Ishikawa (cell line): Measurements from ENCODE around the gene GADD45B.

ENCODE experiments used
- CEBPB ChIP-seq: IDR thresholded peaks from 2 replicates; pipeline ENCODE4 v1.6.1; 2012
- CREB1 ChIP-seq: IDR thresholded peaks from 2 replicates; pipeline ENCODE4 v1.6.1; 2012; ENCODE audit warnings: low read depth
- EGR1 ChIP-seq: IDR thresholded peaks from 2 replicates; pipeline ENCODE4 v1.6.1; 2012
- EP300 ChIP-seq: IDR thresholded peaks from 2 replicates; pipeline ENCODE4 v1.6.1; 2012; ENCODE audit warnings: borderline replicate concordance
- FOXM1 ChIP-seq: IDR thresholded peaks from 2 replicates; pipeline ENCODE4 v1.6.1; 2012; ENCODE audit warnings: low read depth, borderline replicate concordance
- MAX ChIP-seq: IDR thresholded peaks from 2 replicates; pipeline ENCODE4 v1.6.1; 2012
- NFIC ChIP-seq: IDR thresholded peaks from 2 replicates; pipeline ENCODE4 v1.6.1; 2012
- RAD21 ChIP-seq: IDR thresholded peaks from 2 replicates; pipeline ENCODE4 v1.6.1; 2012; ENCODE audit warnings: low read depth
- REST ChIP-seq: IDR thresholded peaks from 2 replicates; pipeline ENCODE4 v1.6.1; 2012; ENCODE audit warnings: low read depth, mild to moderate bottlenecking
- TAF1 ChIP-seq: IDR thresholded peaks from 2 replicates; pipeline ENCODE4 v1.6.1; 2012; ENCODE audit warnings: low read depth, mild to moderate bottlenecking
- TCF12 ChIP-seq: IDR thresholded peaks from 2 replicates; pipeline ENCODE4 v1.6.1; 2012; ENCODE audit warnings: low read depth
- TEAD4 ChIP-seq: IDR thresholded peaks from 2 replicates; pipeline ENCODE4 v1.6.1; 2012
- USF1 ChIP-seq: IDR thresholded peaks from 2 replicates; pipeline ENCODE4 v1.6.1; 2012
- YY1 ChIP-seq: IDR thresholded peaks from 2 replicates; pipeline ENCODE4 v1.6.1; 2012; ENCODE audit warnings: low read depth
- ZBTB7A ChIP-seq: IDR thresholded peaks from 2 replicates; pipeline ENCODE4 v1.6.1; 2012; ENCODE audit warnings: low read depth

Gene GADD45B

GRCh38 chr19:2507109-2507508 lies 31.2 kb downstream of the GADD45B start:
- TF ChIP-seq FOXM1 (no peak), CEBPB (0 out of 2 replicates have a peak, but pooled peaks have one; percentile 24), MAX (peak; percentile 25; the same call in 1 of the 2 replicates), EP300 (no peak), TEAD4 (no peak), NFIC (no peak), USF1 (no peak), CREB1 (0 out of 2 replicates have a peak, but pooled peaks have one; percentile 32), TCF12 (0 out of 2 replicates have a peak, but pooled peaks have one; percentile 17), TAF1 (no peak)

- TF ChIP-seq EGR1 (no peak), EP300 (no peak), ZBTB7A (no peak), CREB1 (no peak), TEAD4 (no peak), NFIC (no peak), REST (no peak), USF1 (no peak), TAF1 (no peak), RAD21 (no peak), MAX (no peak), YY1 (no peak), TCF12 (no peak), FOXM1 (no peak), CEBPB (no peak)
Observed at GRCh38 chr19:2509096-2509495, 33.2 kb downstream of the GADD45B start.

- TF ChIP-seq TCF12 (no peak), CEBPB (no peak), FOXM1 (no peak), EGR1 (no peak), TAF1 (no peak), ZBTB7A (no peak), MAX (no peak), RAD21 (no peak), NFIC (no peak), YY1 (no peak), EP300 (no peak), USF1 (no peak), CREB1 (no peak)
Observed at GRCh38 chr19:2511570-2511969, 35.6 kb downstream of the GADD45B start.

- TF ChIP-seq TEAD4: no peak
- TF ChIP-seq YY1: no peak
- no peak for TF ChIP-seq REST
- TF ChIP-seq FOXM1: no peak
- TF ChIP-seq CEBPB: no peak
- no peak for TF ChIP-seq TAF1
- TF ChIP-seq ZBTB7A: no peak
- no peak for TF ChIP-seq USF1
- TF ChIP-seq TCF12: no peak
- TF ChIP-seq RAD21: no peak
- no peak for TF ChIP-seq CREB1
- no peak for TF ChIP-seq EP300
- TF ChIP-seq MAX: no peak
- TF ChIP-seq EGR1: no peak
- no peak for TF ChIP-seq NFIC
Observed at GRCh38 chr19:2511991-2512390, 36.1 kb downstream of the GADD45B start.
